ENCODE results near the gene CLEC16A.

The CLEC16A gene

GRCh38 chr16:11190588-11191560 lies 246.5 kb downstream of the CLEC16A start:
- DNase-seq = no peak

GRCh38 chr16:11191665-11192064 lies 247.3 kb downstream of the CLEC16A start:
- DNase-seq = no peak

GRCh38 chr16:11193494-11193893 lies 249.1 kb downstream of the CLEC16A start:
- no peak for DNase-seq

GRCh38 chr16:11194913-11195312 lies 250.5 kb downstream of the CLEC16A start:
- no peak for DNase-seq

- DNase-seq = no peak
Observed at GRCh38 chr16:11196286-11196828, 252.0 kb downstream of the CLEC16A start.

GRCh38 chr16:11198375-11198774 lies 254.0 kb downstream of the CLEC16A start:
- DNase-seq = no peak

GRCh38 chr16:11198828-11199227 lies 254.5 kb downstream of the CLEC16A start:
- DNase-seq = no peak

- no peak for DNase-seq
Observed at GRCh38 chr16:11200592-11200991, 256.2 kb downstream of the CLEC16A start.

- DNase-seq = peak in 1 of 2 donors; percentile 47
Observed at GRCh38 chr16:11201498-11202259, 257.3 kb downstream of the CLEC16A start.

- no peak for DNase-seq
Observed at GRCh38 chr16:11202260-11203091, 258.1 kb downstream of the CLEC16A start.

- DNase-seq = no peak
Observed at GRCh38 chr16:11203111-11203623, 258.8 kb downstream of the CLEC16A start.

GRCh38 chr16:11204513-11205047 lies 260.2 kb downstream of the CLEC16A start:
- DNase-seq = no peak

- DNase-seq = no peak
Observed at GRCh38 chr16:11205065-11205699, 260.8 kb downstream of the CLEC16A start.

GRCh38 chr16:11205754-11206581 lies 261.6 kb downstream of the CLEC16A start:
- DNase-seq = peak in 1 of 2 donors; percentile 23

GRCh38 chr16:11207646-11208045 lies 263.3 kb downstream of the CLEC16A start:
- DNase-seq = no peak

GRCh38 chr16:11208916-11209665 lies 264.7 kb downstream of the CLEC16A start:
- peak in 1 of 2 donors; percentile 66 for DNase-seq

- no peak for DNase-seq
Observed at GRCh38 chr16:11210260-11210659, 265.9 kb downstream of the CLEC16A start.

- DNase-seq = no peak
Observed at GRCh38 chr16:11211061-11211976, 267.0 kb downstream of the CLEC16A start.

All from CD4-positive, alpha-beta T cell treated with Interleukin-1 beta for 1 hour (primary cell).